Measurements from ENCODE around the gene IGIP.

The IGIP gene

DNA sequence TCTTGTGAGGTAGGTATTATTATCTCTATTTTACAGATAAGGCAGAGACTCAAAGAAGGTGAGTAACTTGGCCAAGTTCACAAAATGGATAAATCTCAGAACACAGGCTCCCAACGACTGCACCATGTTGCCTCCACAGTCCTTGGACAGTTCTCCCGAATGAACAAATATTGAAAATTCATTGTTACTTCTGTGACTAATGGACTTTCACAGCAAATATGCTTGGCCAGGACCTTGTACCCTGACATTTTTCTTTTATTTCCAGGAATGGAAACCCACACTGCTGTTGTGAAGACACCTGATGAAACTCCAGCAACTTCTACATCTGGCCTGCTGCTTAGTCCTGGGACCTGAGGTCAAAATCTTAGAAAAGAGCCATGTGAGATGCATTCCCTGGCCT is 46.7 kb downstream of the IGIP start:
- 93% methylated on average over 2 of the region's 2 CpGs for WGBS (ENCODE audit: insufficient coverage)
- Histone ChIP-seq H3K36me3 (ENCODE audit: control insufficient read depth in 4 of 4, insufficient read depth in 4 of 4, low read length in 3 of 4) (no peaks in the 10 kb centered on the region), H3K27me3 (replicated peaks in 2 of 5; ENCODE audit: control insufficient read depth in 4 of 5, insufficient read depth in 5 of 5, low read length in 4 of 5) (peaks cover 0 to 3% (median 0%) of the 10 kb centered on the region in 5 experiments), H3K27ac (ENCODE audit: insufficient read depth in 1 of 2, low read depth in 1 of 2, low read length in 2 of 2, poor library complexity in 1 of 2, severe bottlenecking in 2 of 2) (no peak overlapping the region), H3K9me3 (ENCODE audit: control extremely low read depth in 1 of 5, control insufficient read depth in 4 of 5, insufficient read depth in 2 of 5, low read depth in 1 of 5, low read length in 4 of 5) (no peaks in the 10 kb centered on the region), H3K4me1 (ENCODE audit: control extremely low read depth in 1 of 4, control insufficient read depth in 4 of 4, insufficient read depth in 4 of 4, low read length in 3 of 4) (peaks cover 7 to 24% (median 18%) of the 10 kb centered on the region in 4 experiments), H3K4me3 (ENCODE audit: control insufficient read depth in 1 of 7, extremely low read depth in 1 of 7, insufficient read depth in 4 of 7, low read depth in 2 of 7, low read length in 6 of 7) (no peak overlapping the region)
- ChIA-PET CTCF (no interaction called here), POLR2A (no interaction called here)
- DNase-seq, result no peak

DNA sequence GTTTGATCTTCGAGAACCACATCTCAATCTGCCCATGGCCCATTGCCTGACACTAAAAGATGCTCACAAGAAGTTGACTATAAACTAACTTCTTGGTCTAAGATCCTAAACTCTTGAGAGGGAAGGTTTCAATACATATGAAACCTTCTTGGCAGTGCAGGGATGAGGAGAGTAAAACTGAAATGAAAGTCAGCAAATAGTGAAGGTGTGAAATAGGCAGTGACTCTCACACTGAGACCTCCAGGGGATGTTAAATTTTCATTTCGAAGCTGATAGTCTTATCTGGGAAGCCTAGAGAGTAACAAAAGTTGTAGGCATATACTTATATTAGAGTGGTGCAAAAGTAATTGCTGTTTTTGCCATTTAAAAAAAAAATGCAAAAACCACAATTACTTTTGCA is 48.3 kb downstream of the IGIP start:
- DNase-seq, result no peak
- peak overlapping the region in 1 of 7 experiments; percentile 86 for H3K4me3 ChIP-seq (ENCODE audit: control insufficient read depth in 1 of 7, extremely low read depth in 1 of 7, insufficient read depth in 4 of 7, low read depth in 2 of 7, low read length in 6 of 7)
- H3K27ac ChIP-seq (ENCODE audit: insufficient read depth in 1 of 2, low read depth in 1 of 2, low read length in 2 of 2, poor library complexity in 1 of 2, severe bottlenecking in 2 of 2), result peak overlapping the region in 1 of 2 experiments; percentile 93
- WGBS (ENCODE audit: insufficient coverage), result no CpG with 5 or more reads among the region's 2 CpGs
- no peaks in the 10 kb centered on the region for H3K36me3 ChIP-seq (ENCODE audit: control insufficient read depth in 4 of 4, insufficient read depth in 4 of 4, low read length in 3 of 4)
- peaks cover 0 to 3% (median 0%) of the 10 kb centered on the region in 5 experiments for H3K27me3 ChIP-seq (replicated peaks in 2 of 5; ENCODE audit: control insufficient read depth in 4 of 5, insufficient read depth in 5 of 5, low read length in 4 of 5)
- POLR2A ChIA-PET, result no interaction called here
- CTCF ChIA-PET, result interaction anchor here (1.7 kb wide), 1 partner anchor 15 kb away, joined by 5 read pairs; no protein-coding TSS in a partner anchor
- H3K9me3 ChIP-seq (ENCODE audit: control extremely low read depth in 1 of 5, control insufficient read depth in 4 of 5, insufficient read depth in 2 of 5, low read depth in 1 of 5, low read length in 4 of 5), result no peaks in the 10 kb centered on the region
- H3K4me1 ChIP-seq (ENCODE audit: control extremely low read depth in 1 of 4, control insufficient read depth in 4 of 4, insufficient read depth in 4 of 4, low read length in 3 of 4), result peaks cover 7 to 24% (median 18%) of the 10 kb centered on the region in 4 experiments

DNA sequence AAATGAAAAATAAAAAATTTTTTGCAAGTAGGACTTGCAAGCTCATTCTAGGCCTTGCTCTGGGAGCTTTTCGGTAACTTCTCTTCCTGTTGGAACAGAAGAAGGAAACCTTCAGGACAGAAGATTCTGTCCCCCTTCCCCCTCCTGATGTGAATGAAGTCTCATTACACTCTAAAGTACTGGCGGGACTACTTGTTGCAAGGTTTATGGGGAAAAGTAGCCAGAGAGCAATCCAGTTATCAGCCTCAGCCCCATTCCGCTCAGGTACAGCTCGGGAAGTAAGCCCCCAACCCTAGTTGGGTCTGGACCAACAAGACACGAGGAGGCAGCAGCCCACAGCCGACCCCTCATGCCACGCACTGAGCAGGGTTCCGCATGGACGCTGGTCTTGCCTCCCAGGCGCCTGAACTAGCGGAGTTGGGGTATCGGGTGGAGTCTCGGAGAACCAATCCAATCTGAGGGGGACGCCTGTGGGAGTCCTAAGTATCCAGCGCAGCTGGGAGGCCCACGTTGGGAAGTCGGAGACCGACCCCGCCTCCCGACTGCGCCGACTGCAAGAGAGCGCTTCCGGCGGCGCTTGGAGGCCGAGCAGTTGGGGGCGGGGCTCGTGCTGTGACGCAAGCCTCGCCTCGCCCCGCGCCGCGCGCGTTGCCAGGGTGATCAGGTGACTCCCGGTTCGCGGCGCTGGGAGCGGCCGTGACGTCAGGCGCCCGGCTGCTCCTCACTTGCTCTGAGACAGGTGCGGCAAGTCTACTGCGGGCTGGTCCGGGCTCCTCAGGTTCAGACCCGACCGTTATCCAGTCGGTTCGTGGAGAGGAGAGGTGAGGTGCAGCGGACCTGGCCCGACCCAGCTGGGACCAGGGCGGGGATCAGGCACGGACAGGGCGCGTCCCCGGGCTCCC is 49.0 kb downstream of the IGIP start, which contains the start of gene CYSTM1:
Gene CYSTM1 (plus strand): TSS at position 724 of the 902 bp plus-strand sequence. CDS start 19,278 bp downstream, outside the sequence.
- WGBS (ENCODE audit: insufficient coverage), result 1% methylated on average over 55 of the region's 61 CpGs
- peaks cover 7 to 21% (median 17%) of the 10 kb centered on the region in 4 experiments for H3K4me1 ChIP-seq (ENCODE audit: control extremely low read depth in 1 of 4, control insufficient read depth in 4 of 4, insufficient read depth in 4 of 4, low read length in 3 of 4)
- CTCF ChIA-PET, result interaction anchor here (1.4 to 1.7 kb wide), 2 partner anchors 16 to 69 kb away, joined by 3 to 5 read pairs; no protein-coding TSS in a partner anchor
- H3K4me3 ChIP-seq (ENCODE audit: control insufficient read depth in 1 of 7, extremely low read depth in 1 of 7, insufficient read depth in 4 of 7, low read depth in 2 of 7, low read length in 6 of 7), result peak within 1 kb of the TSS; percentile 67 to 92 (median 86)
- H3K27me3 ChIP-seq (replicated peaks in 2 of 5; ENCODE audit: control insufficient read depth in 4 of 5, insufficient read depth in 5 of 5, low read length in 4 of 5), result peaks cover 0 to 3% (median 0%) of the 10 kb centered on the region in 5 experiments
- POLR2A ChIA-PET, result interaction anchor here (0.5 kb wide), 1 partner anchor 16 kb away, joined by 3 read pairs; no protein-coding TSS in a partner anchor
- H3K9me3 ChIP-seq (ENCODE audit: control extremely low read depth in 1 of 5, control insufficient read depth in 4 of 5, insufficient read depth in 2 of 5, low read depth in 1 of 5, low read length in 4 of 5), result no peaks in the 10 kb centered on the region
- peak within 1 kb of the TSS; percentile 64 to 93 for H3K27ac ChIP-seq (ENCODE audit: insufficient read depth in 1 of 2, low read depth in 1 of 2, low read length in 2 of 2, poor library complexity in 1 of 2, severe bottlenecking in 2 of 2)
- peak; percentile 94 to 95 (median 95) for DNase-seq
- H3K36me3 ChIP-seq (ENCODE audit: control insufficient read depth in 4 of 4, insufficient read depth in 4 of 4, low read length in 3 of 4), result no peaks in the 10 kb centered on the region

DNA sequence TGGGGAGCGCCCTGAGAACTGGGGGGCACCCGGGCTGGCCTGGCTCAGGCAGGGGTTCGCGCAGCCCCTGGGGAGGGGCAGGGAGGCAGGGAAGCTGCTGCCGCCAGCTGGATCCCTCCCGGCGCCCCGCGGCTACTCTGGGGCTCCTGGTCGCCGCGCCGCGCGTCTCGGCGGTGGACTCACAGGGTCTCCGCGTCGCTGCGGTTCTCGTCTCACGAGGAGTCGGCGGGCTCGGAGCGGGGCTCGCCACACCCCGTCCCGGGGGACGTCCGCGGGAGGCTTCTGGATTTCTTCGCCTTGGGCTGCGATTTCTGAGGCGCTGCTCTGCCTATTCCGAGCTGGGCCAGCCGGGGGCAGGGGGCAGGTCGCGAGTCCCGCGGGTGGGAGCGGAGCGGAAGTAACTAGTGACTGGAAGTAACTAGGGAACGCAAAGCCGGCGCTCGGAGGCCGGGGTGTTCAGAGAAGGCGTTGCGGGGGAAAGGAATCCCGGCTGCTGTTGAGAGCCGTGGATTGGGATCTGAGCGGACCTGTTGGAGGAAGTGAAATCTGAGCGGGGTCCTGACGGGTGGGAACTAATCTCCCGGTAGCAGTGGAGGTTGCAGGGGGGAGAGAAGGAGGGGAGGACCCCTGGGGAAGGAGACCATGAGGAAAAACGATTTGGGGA is 49.8 kb downstream of the IGIP start:
- ChIA-PET CTCF (interaction anchor here (1.4 kb wide), 1 partner anchor 68 kb away, joined by 3 read pairs; no protein-coding TSS in a partner anchor), POLR2A (no interaction called here)
- peak overlapping the region; percentile 49 to 92 (median 86) for H3K4me3 ChIP-seq (ENCODE audit: control insufficient read depth in 1 of 7, extremely low read depth in 1 of 7, insufficient read depth in 4 of 7, low read depth in 2 of 7, low read length in 6 of 7)
- H3K36me3 ChIP-seq (ENCODE audit: control insufficient read depth in 4 of 4, insufficient read depth in 4 of 4, low read length in 3 of 4), result no peaks in the 10 kb centered on the region
- H3K27ac ChIP-seq (ENCODE audit: insufficient read depth in 1 of 2, low read depth in 1 of 2, low read length in 2 of 2, poor library complexity in 1 of 2, severe bottlenecking in 2 of 2), result peak overlapping the region; percentile 64 to 93
- no peaks in the 10 kb centered on the region for H3K9me3 ChIP-seq (ENCODE audit: control extremely low read depth in 1 of 5, control insufficient read depth in 4 of 5, insufficient read depth in 2 of 5, low read depth in 1 of 5, low read length in 4 of 5)
- peaks cover 0 to 3% (median 0%) of the 10 kb centered on the region in 5 experiments for H3K27me3 ChIP-seq (replicated peaks in 2 of 5; ENCODE audit: control insufficient read depth in 4 of 5, insufficient read depth in 5 of 5, low read length in 4 of 5)
- peaks cover 7 to 21% (median 17%) of the 10 kb centered on the region in 4 experiments for H3K4me1 ChIP-seq (ENCODE audit: control extremely low read depth in 1 of 4, control insufficient read depth in 4 of 4, insufficient read depth in 4 of 4, low read length in 3 of 4)
- DNase-seq, result peak; percentile 85 to 90 (median 86)
- 0% methylated on average over 53 of the region's 58 CpGs for WGBS (ENCODE audit: insufficient coverage)

DNA sequence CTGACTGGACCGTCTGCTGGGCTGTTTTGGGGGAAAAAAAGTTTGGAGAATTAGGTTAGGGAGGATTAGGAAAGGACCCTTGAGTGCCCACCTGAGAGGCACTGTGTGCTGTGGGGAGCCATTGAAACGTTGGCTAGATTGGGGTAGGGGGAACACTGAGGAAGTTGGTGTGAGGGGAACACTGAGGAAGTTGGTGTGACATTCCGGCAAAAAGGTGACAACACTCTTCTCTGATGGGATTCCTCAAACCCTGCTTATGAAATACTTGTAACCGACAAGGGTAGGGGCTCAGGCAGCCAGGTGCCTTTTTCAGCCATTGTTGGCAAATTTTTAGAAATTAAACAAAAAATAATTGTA is 50.3 kb downstream of the IGIP start:
- Histone ChIP-seq H3K4me3 (ENCODE audit: control insufficient read depth in 1 of 7, extremely low read depth in 1 of 7, insufficient read depth in 4 of 7, low read depth in 2 of 7, low read length in 6 of 7) (peak overlapping the region; percentile 49 to 92 (median 86)), H3K4me1 (ENCODE audit: control extremely low read depth in 1 of 4, control insufficient read depth in 4 of 4, insufficient read depth in 4 of 4, low read length in 3 of 4) (peaks cover 7 to 21% (median 17%) of the 10 kb centered on the region in 4 experiments), H3K36me3 (ENCODE audit: control insufficient read depth in 4 of 4, insufficient read depth in 4 of 4, low read length in 3 of 4) (no peaks in the 10 kb centered on the region), H3K27ac (ENCODE audit: insufficient read depth in 1 of 2, low read depth in 1 of 2, low read length in 2 of 2, poor library complexity in 1 of 2, severe bottlenecking in 2 of 2) (peak overlapping the region in 1 of 2 experiments; percentile 93), H3K27me3 (replicated peaks in 2 of 5; ENCODE audit: control insufficient read depth in 4 of 5, insufficient read depth in 5 of 5, low read length in 4 of 5) (peaks cover 0 to 3% (median 0%) of the 10 kb centered on the region in 5 experiments), H3K9me3 (ENCODE audit: control extremely low read depth in 1 of 5, control insufficient read depth in 4 of 5, insufficient read depth in 2 of 5, low read depth in 1 of 5, low read length in 4 of 5) (no peaks in the 10 kb centered on the region)
- POLR2A ChIA-PET, result no interaction called here
- DNase-seq, result no peak
- 7% methylated on average over 3 of the region's 4 CpGs for WGBS (ENCODE audit: insufficient coverage)
- CTCF ChIA-PET, result no interaction called here

DNA sequence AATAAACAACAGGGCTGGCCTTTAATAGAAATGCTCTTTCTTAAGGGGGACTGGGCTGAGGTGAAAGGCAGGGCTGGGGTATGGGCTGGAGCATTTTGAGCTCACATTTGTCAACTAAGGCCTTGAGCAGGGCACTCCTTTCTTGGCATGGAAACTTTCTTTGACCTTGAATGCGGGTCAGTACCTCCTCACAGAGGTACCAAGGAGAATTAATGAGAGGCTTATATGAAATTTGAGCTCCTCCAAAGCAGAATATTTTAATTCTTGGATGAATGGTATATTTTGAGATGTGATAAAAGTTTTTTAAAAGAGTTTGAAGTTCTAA is 52.3 kb downstream of the IGIP start:
- Histone ChIP-seq H3K9me3 (ENCODE audit: control extremely low read depth in 1 of 5, control insufficient read depth in 4 of 5, insufficient read depth in 2 of 5, low read depth in 1 of 5, low read length in 4 of 5) (no peaks in the 10 kb centered on the region), H3K36me3 (ENCODE audit: control insufficient read depth in 4 of 4, insufficient read depth in 4 of 4, low read length in 3 of 4) (no peaks in the 10 kb centered on the region), H3K27me3 (replicated peaks in 2 of 5; ENCODE audit: control insufficient read depth in 4 of 5, insufficient read depth in 5 of 5, low read length in 4 of 5) (peaks cover 0 to 2% (median 0%) of the 10 kb centered on the region in 5 experiments), H3K4me3 (ENCODE audit: control insufficient read depth in 1 of 7, extremely low read depth in 1 of 7, insufficient read depth in 4 of 7, low read depth in 2 of 7, low read length in 6 of 7) (no peak overlapping the region), H3K27ac (ENCODE audit: insufficient read depth in 1 of 2, low read depth in 1 of 2, low read length in 2 of 2, poor library complexity in 1 of 2, severe bottlenecking in 2 of 2) (peak overlapping the region in 1 of 2 experiments; percentile 47), H3K4me1 (ENCODE audit: control extremely low read depth in 1 of 4, control insufficient read depth in 4 of 4, insufficient read depth in 4 of 4, low read length in 3 of 4) (peaks cover 7 to 26% (median 18%) of the 10 kb centered on the region in 4 experiments)
- ChIA-PET POLR2A (interaction anchor here (0.6 to 0.8 kb wide), 2 partner anchors 60 to 1703 kb away, joined by 3 to 4 read pairs; no protein-coding TSS in a partner anchor), CTCF (interaction anchor here (0.6 to 1.4 kb wide), 2 partner anchors 32 to 34 kb away, joined by 3 read pairs; no protein-coding TSS in a partner anchor)
- 100% methylated on average over 1 of the region's 1 CpG for WGBS (ENCODE audit: insufficient coverage)
- no peak for DNase-seq
